LoVo (cell line): ENCODE results near the gene TIPIN.
"Not testable (repeated sequence)": the region's sequence is repeated elsewhere in the genome, so short reads cannot be mapped to it uniquely, and the experiment has no call there.

Experiments
- DNase-seq: peaks from one replicate; pipeline ENCODE4 v3.0.0-alpha.2; 2016; ENCODE audit warnings: low spot score

The TIPIN gene

DNA sequence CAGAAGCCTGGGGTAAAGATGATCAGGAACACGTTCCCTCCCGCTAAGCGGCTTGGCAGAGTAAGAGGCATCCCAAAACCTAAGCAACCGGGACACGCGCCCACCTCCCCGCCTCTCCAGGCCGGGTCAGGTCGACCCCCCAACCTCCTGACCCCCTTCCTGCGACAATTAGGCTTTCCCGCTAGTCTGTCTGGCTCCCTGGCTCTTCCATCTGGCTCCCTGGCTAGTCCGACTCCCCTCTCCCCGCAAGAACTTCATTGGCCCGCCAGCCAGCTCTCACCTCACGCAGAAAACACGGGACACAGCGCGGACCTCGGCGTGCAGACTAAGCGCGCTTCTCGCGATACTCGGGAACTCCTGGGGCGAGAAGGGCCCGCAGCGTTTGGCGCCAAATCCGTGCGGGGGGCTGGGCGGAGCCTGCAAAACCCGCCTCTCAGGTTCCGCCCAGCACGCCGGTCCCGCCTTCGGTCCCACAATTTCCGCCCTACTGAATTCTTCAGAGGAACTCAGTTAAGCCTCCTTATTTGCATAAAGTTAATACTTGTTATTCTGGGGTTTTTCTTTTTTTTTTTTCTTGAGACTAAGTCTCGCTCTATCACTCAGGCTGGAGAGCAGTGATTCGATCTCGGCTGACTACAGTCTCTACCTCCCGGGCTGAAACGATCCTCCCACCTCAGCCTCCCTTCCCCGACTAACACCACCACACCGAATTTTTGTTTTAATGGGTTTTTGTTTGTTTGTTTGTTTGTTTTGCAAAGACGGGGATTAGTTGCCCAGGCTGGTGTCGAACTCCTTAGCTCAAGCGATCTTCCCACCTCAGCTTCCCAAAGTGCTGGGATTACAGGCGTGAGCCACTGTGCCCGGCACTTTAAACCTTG is at the start of gene TIPIN:
TSS of gene TIPIN (minus strand) at position 327 of the 878 bp plus-strand sequence. CDS start 3,738 bp downstream, outside the sequence.
- DNase-seq: peak; percentile 100

DNA sequence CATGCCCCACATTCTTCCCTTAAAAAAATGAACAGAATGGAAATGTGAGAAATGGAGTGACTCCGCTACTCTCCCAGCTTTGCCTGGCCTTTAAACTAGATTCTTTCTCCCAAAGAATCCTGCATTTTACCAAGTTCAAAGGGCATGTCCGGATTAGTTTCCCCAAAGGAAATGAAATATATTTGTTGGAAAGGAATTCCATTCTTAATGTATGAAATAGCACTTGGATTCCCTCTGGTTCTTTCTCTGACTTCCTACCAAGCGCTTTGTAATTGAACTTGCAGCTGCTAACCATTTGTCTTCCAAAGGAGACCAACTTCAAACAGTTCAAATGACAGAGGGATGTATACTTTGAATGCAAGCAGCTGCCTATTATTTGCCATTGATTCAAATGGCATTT is 49.1 kb upstream of the TIPIN start:
- no peak for DNase-seq

- DNase-seq: no peak
These were observed 48.5 kb upstream of the TIPIN start for GRCh38 chr15:66405007-66405406.

GRCh38 chr15:66404532-66404931 is 48.0 kb upstream of the TIPIN start:
- no peak for DNase-seq

DNA sequence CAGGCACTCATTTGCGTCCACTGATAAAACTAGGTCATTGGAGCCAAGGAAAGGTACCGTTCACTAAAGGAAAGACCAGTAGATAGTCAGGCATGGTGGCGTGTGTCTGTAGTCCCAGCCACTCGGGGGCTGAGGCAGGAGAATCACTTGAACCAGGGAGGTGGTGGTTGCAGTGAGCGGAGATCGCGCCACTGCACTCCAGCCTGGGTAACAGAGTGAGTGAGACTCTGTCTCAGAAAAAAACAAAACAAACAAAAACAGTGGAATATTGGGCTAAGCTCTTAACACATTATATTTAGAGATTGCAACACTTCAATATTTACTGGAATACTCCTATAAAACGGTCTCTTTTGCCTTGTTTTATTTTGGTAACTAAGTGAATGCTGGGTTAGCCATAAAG is 47.6 kb upstream of the TIPIN start:
- DNase-seq: no peak

GRCh38 chr15:66403323-66403722 is 46.8 kb upstream of the TIPIN start:
- DNase-seq: no peak

- no peak for DNase-seq
These were observed 46.3 kb upstream of the TIPIN start for GRCh38 chr15:66402761-66403284.

- no peak for DNase-seq
These were observed 44.9 kb upstream of the TIPIN start for GRCh38 chr15:66401130-66402021.

GRCh38 chr15:66400351-66400774 is 43.9 kb upstream of the TIPIN start:
- no peak for DNase-seq

GRCh38 chr15:66399276-66399675 is 42.8 kb upstream of the TIPIN start:
- DNase-seq: no peak

DNA sequence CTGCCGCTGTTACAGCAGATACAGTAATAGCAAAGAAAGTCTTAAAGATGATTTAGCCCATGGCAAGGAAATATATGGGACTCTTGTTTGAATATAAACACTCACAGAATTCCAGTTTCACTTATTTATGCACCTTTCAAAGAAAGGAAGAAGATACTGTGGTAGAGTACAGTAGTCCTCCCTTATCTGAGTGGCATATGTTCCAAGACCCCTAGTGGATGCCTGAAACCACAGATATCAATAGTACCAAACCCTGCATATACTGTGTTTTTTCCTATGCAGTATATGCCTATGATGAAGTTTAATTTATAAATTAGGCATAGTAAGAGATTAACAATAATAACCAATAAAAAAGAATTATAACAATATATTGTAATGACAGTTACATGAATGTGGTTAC is 38.4 kb upstream of the TIPIN start:
- DNase-seq: no peak

DNA sequence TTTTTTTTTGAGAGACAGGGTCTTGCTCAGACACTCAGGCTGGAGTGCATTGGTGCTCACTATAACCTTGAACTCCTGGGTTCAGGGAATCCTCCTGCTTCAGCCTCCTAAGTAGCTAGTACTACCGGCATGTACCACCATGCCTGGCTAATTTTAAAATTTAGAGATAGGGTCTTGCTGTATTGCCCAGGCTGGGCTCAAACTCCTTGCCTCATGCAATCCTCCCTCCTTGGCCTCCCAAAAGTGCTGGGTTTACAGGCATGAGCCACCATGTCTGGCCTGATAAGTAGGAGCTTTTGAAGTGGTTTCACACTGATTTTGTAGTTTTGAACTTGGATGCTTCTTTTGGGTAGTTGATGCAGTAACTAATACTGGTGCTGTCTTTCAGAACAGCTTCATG is 38.0 kb upstream of the TIPIN start:
- no peak for DNase-seq

GRCh38 chr15:66393037-66393436 is 36.6 kb upstream of the TIPIN start:
- DNase-seq: not testable (repeated sequence)

GRCh38 chr15:66390678-66391077 is 34.2 kb upstream of the TIPIN start:
- no peak for DNase-seq

- no peak for DNase-seq
These were observed 33.4 kb upstream of the TIPIN start for GRCh38 chr15:66389859-66390381.

DNA sequence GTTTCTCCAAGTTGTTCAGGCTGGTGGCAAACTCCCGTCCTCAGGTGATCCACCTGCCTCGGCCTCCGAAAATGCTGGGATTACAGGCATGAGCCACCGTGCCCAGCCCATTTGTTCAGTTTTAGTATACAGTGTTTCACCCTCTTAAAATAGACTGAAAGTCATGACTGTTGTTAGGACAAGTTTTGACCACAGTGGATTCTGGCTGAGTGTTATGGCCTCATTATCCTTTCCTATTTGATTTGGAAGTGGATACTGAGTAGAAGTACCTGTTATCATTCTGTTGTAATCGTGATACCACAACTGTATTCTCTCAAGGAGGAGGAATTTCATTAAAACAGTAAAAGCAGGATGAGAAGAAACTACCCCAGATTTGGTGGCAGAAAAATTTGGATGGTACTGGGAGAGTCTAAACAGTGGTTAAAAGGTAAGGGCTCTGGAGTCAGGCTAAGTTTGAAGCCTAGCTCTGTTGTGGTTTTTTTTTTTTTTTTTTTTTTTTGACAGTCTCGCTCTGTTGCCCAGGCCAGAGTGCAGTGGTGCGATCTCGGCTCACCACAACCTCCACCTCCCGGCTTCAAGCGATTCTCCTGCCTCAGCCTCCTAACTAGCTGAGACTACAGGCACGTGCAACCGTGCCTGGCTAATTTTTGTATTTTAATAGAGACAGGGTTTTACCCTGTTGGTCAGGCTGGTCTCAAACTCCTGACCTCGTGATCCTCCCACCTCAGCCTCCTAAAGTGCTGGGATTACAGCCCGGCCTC is 32.8 kb upstream of the TIPIN start:
- no peak for DNase-seq

GRCh38 chr15:66388576-66388975 is 32.1 kb upstream of the TIPIN start:
- DNase-seq: no peak

GRCh38 chr15:66388043-66388363 is 31.5 kb upstream of the TIPIN start:
- no peak for DNase-seq

GRCh38 chr15:66387163-66388042 is 30.9 kb upstream of the TIPIN start:
- DNase-seq: peak; percentile 68

- peak; percentile 100 for DNase-seq
These were observed 30.0 kb upstream of the TIPIN start, which contains the start of gene MAP2K1 for GRCh38 chr15:66386204-66387123. MAP2K1 (plus strand) TSS chr15:66386912; CDS start chr15:66387348, 436 bp downstream.
